ENCODE results near the gene FGF23.

Gene FGF23

DNA sequence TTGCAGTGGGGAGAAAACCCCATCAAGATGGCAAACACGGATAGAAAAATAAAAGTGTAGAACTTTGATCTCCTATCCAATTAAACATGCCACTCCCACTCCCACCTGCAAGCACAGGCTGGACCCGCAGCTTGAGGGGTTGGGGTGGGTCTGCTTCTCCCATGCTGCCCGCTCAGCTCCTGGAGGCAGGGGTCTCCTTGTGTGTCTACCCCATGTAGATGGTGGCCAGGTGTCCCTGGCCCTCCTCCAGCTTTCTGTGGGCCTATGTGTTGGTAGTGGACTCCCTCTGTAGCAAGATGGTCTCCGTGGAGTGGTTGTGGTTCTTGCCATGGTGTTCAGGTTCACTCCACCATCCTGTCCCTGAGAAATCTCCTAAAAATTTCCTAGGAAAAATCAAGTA, 23.5 kb upstream of the FGF23 start:
- TF ChIP-seq, protein P1, sequence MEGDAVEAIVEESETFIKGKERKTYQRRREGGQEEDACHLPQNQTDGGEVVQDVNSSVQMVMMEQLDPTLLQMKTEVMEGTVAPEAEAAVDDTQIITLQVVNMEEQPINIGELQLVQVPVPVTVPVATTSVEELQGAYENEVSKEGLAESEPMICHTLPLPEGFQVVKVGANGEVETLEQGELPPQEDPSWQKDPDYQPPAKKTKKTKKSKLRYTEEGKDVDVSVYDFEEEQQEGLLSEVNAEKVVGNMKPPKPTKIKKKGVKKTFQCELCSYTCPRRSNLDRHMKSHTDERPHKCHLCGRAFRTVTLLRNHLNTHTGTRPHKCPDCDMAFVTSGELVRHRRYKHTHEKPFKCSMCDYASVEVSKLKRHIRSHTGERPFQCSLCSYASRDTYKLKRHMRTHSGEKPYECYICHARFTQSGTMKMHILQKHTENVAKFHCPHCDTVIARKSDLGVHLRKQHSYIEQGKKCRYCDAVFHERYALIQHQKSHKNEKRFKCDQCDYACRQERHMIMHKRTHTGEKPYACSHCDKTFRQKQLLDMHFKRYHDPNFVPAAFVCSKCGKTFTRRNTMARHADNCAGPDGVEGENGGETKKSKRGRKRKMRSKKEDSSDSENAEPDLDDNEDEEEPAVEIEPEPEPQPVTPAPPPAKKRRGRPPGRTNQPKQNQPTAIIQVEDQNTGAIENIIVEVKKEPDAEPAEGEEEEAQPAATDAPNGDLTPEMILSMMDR (conservative IDR thresholded peaks at IDR 0.05; ENCODE audit: low read length), result no peak
- DNase-seq (ENCODE audit: low read depth), result no peak
- no peak overlapping the region for H3K4me3 ChIP-seq (ENCODE audit: low read length)

DNA sequence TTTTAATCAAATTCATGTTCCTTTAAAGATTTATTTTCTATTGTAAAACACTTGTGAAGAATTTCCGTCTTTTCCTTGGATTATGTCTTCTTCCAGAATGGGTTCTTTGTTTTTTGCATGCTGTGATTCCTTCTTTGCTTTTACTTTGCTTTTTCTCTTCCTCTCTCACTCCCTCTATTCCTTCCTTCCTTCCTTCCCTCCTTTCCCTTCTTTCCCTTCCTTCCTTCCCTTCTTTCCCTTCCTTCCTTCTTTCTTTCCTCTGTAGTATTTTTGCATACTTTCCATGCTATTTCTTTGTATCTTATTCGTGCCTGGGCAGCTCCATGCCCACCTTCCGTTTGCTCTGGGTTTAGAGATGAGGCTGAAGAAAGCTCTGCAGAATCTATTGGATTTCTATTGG, 21.6 kb upstream of the FGF23 start:
- TF ChIP-seq, protein P1 (conservative IDR thresholded peaks at IDR 0.05; ENCODE audit: low read length), result no peak
- no peak overlapping the region for H3K4me3 ChIP-seq (ENCODE audit: low read length)

GRCh38 chr12:4395818-4396217, 16.3 kb upstream of the FGF23 start:
- TF ChIP-seq, protein P1 (conservative IDR thresholded peaks at IDR 0.05; ENCODE audit: low read length), result no peak
- no peak overlapping the region for H3K4me3 ChIP-seq (ENCODE audit: low read length)
- DNase-seq (ENCODE audit: low read depth), result no peak

More for the DNA sequence above, 21.6 kb upstream of the FGF23 start:
- DNase-seq (ENCODE audit: low read depth), result no peak

DNA sequence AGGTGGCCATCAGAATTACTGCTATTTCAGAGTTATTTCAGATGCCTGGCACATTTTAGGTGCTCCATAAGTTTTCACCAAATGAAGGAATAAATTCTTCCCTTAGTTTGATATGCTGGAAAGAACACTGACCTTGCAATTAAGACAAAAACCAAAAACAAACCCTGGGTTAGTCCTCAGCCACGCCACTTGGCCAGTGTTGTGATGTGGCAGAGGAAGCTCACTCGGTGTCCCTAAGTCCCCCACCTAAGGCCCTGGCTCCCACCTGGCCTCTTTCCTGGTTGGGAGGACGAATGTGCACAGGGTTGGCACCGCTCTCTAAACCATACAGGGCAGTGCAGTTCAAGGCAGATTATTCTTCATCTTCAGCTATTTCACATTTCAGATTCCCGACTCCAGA, 13.7 kb upstream of the FGF23 start:
- no peak overlapping the region for H3K4me3 ChIP-seq (ENCODE audit: low read length)
- no peak for DNase-seq (ENCODE audit: low read depth)
- TF ChIP-seq, protein P1 (conservative IDR thresholded peaks at IDR 0.05; ENCODE audit: low read length), result no peak

DNA sequence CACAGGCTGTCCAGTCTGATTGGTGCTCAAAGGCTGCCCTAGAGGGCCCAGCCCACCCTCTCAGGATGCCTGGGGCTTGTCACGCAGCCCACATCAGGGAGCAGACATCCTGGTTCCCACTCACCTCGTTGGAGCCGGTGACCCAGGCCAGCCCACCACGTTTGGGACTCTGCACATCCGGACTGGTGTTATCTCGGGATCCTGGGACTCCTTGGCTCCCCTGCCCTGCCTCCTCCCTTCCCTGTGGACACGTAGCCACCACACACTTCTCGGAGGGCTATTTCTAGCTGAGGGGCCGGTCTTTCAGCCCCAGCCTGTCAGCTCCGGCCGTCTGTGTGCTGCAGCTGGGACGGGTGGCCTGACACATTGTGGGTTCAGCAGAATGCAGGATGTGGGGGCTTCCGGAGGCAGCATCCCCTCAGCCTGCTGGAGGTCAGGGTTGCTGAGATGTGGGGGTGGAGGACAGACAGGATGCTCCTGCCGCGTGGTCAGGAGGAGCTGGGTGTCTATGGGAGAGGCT, 12.8 kb upstream of the FGF23 start:
- no peak overlapping the region for H3K4me3 ChIP-seq (ENCODE audit: low read length)
- no peak for DNase-seq (ENCODE audit: low read depth)
- TF ChIP-seq, protein P1 (conservative IDR thresholded peaks at IDR 0.05; ENCODE audit: low read length), result no peak

GRCh38 chr12:4388662-4389061, 9.2 kb upstream of the FGF23 start:
- TF ChIP-seq, protein P1 (conservative IDR thresholded peaks at IDR 0.05; ENCODE audit: low read length), result no peak
- H3K4me3 ChIP-seq (ENCODE audit: low read length), result no peak overlapping the region
- no peak for DNase-seq (ENCODE audit: low read depth)

DNA sequence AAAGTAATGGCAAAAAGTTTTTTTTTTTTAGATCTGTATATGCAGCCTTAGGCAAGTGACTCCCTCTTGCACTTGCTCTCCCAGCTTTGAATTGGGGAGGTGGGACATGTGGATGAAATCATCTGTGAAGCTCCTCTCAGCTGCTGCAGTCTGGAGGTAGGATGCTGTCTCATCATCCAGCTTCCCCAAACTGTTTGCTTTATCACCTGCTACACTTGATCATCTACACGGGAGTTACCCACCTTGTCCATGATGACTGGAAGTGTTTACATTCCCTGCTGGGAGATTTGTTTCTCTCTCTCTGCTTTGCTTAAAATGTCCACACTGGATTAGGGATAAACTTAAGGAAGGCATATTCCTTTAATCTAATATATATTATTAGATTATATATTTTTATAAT, 8.5 kb upstream of the FGF23 start:
- DNase-seq (ENCODE audit: low read depth), result no peak
- H3K4me3 ChIP-seq (ENCODE audit: low read length), result no peak overlapping the region
- TF ChIP-seq, protein P1 (conservative IDR thresholded peaks at IDR 0.05; ENCODE audit: low read length), result no peak

All from AG10803 (cell line).